HUES64 (cell line): ENCODE results near the gene GNAO1. TPM values are rescaled to one million over a fixed set of nuclear protein-coding genes. Genes with fewer than 3 reads are reported as not detected.

Source experiments
- H3K27ac ChIP-seq: 2 replicates; pipeline ENCODE4 v1.7.0; 2013; ENCODE audit warnings: low read depth, low read length, inconsistent platforms
- H3K27me3 ChIP-seq: 2 replicates; pipeline ENCODE4 v1.6.1; 2013; ENCODE audit warnings: mild to moderate bottlenecking, low read length; ENCODE audit not compliant: insufficient read depth
- H3K36me3 ChIP-seq: 2 replicates; pipeline ENCODE4 v1.6.1; 2013; ENCODE audit warnings: mild to moderate bottlenecking, low read length; ENCODE audit not compliant: insufficient read depth
- H3K4me1 ChIP-seq: 2 replicates; pipeline ENCODE4 v1.6.1; 2013; ENCODE audit warnings: mild to moderate bottlenecking, low read length, moderate library complexity; ENCODE audit not compliant: insufficient read depth
- H3K4me3 ChIP-seq: 2 replicates; pipeline ENCODE4 v1.5.1; 2013; ENCODE audit warnings: mild to moderate bottlenecking, low read length, moderate library complexity
- H3K9ac ChIP-seq: 2 replicates; pipeline ENCODE4 v1.6.1; 2013; ENCODE audit warnings: mild to moderate bottlenecking, low read depth, low read length
- H3K9me3 ChIP-seq: 2 replicates; pipeline ENCODE4 v1.6.1; 2013; ENCODE audit warnings: low read depth, low read length; ENCODE audit not compliant: insufficient read depth
- WGBS: fragments of 150-250, 120-280 bp; methylation state at CpG from one replicate; pipeline ENCODE4 v1.1.7; 2013; ENCODE audit warnings: missing lambda C conversion rate; 5-methylcytosine and 5-hydroxymethylcytosine counted together
- polyA plus RNA-seq, 2 experiments: library from polyadenylated mRNA; stranded (reverse); fragments of 50-300 nt; gene quantifications; one replicate each; pipeline ENCODE4 v1.2.3, GENCODE V29; 2013

Gene GNAO1
- polyA plus RNA-seq (2013, experiment 1 of 2) = 9.3 TPM
- 8.9 TPM for polyA plus RNA-seq (2013, experiment 2 of 2)

DNA sequence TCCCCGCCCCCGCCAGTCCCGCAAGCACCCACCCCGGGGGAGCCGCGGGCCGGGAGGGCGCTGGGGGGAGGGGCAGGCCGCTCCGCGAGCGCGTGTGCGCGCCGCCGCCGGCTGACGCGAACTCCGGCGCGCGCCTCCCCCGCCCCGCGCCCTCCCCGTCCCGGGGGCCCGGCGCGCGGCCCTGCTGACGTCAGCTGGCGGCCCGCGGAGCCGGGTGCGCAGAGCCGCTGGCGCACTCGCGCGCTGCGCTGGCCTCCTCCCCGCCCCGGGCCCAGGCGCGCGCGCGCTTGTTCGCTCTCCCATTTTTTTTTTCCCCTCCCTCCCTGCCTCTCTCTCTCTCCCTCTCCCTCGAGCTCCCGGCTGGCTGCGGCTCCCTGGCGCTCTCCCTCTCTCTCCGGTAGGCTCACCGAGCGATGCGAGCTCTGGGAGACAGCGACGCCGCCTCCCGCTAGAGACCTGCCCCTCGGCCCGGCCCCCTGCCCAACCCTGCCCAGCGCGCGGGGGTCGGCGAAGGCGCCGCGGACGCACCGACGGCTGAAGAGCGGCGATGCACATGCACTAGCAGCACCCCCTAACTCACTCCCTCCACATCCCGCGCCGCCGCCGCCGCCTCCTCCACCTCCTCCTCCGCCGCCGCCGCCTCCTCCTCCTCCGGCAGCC is at the start of gene GNAO1:
TSS of gene GNAO1 (plus strand) at position 334 of the 660 bp plus-strand sequence. CDS start 747 bp downstream, outside the sequence.
- peak within 1 kb of the TSS; percentile 71; the same call in 1 of the 2 replicates for H3K27ac ChIP-seq
- H3K27me3 ChIP-seq = peaks cover 62% of the 10 kb centered on the region
- peaks cover 29% of the 10 kb centered on the region for H3K4me1 ChIP-seq
- under 1% methylated on average over 91 of the region's 91 CpGs for WGBS
- H3K4me3 ChIP-seq = peak within 1 kb of the TSS; percentile 59
- no peaks in the 10 kb centered on the region for H3K9me3 ChIP-seq
- H3K9ac ChIP-seq = peak within 1 kb of the TSS; percentile 66
- no peaks in the 10 kb centered on the region for H3K36me3 ChIP-seq

DNA sequence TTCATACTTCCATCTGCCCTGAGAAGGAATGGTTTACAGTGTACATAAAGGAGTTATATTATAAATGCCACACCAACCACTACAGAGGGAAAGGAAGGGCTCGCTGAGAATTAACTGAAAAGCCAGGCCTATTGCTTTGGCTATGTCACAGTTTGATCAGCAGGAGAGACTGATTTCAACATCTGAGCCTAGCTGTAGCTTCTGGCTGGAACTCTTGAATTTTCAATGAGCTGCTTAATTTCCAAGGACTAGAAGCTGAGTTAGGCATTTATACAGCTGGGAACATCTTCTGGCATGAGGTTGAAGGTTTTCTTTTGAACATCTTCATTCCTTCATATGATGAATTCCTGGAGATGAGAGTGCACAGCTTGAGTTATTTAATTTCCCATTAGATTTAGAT is 47.6 kb upstream of the GNAO1 start:
- Histone ChIP-seq H3K36me3 (no peaks in the 10 kb centered on the region), H3K4me1 (peaks cover 10% of the 10 kb centered on the region), H3K27ac (no peak overlapping the region), H3K4me3 (no peak overlapping the region), H3K27me3 (no peaks in the 10 kb centered on the region), H3K9ac (no peak overlapping the region), H3K9me3 (no peaks in the 10 kb centered on the region)
- 43% methylated on average over 1 of the region's 1 CpG for WGBS

DNA sequence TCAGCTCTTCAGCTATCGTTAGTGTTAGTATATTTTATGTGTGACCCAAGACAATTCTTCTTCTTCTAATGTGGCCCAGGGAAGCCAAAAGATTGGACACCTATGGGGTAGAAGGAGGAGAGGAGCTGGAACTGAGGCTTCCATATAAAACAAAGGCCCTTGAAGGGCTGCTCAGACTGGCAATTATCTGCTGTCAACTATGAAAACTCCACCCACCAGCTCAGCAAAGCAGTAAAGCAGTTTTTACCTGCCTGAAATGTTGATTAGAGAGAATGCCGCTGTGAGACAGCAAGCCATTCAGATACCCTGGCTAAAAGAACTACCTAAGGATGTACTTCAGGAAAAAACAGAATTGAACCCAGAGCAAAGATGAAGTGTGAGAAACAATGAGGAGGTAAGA is 45.9 kb upstream of the GNAO1 start:
- Histone ChIP-seq H3K27ac (no peak overlapping the region), H3K36me3 (no peaks in the 10 kb centered on the region), H3K27me3 (no peaks in the 10 kb centered on the region), H3K4me1 (peaks cover 10% of the 10 kb centered on the region), H3K9me3 (no peaks in the 10 kb centered on the region), H3K4me3 (no peak overlapping the region), H3K9ac (no peak overlapping the region)
- WGBS = 92% methylated on average over 2 of the region's 2 CpGs

DNA sequence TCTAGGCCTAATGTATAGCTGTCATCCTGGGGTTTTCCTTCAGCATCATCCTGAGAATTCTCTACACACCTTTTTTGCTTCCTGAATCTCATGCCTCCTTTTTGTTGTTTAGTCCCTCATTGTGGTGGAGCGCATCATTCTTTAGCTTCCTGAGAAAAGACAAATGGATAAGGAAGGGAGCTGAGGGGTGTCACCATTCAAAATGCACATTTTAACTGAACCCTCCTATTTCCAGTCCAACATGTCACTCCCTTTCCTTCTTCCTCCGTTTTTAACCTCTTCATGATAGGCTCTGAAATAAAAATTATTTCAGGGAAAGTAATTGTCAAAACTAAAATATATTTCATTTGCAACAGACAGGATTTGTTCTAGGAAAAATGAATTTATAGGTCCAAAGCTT is 39.7 kb upstream of the GNAO1 start:
- Histone ChIP-seq H3K9ac (no peak overlapping the region), H3K4me1 (no peaks in the 10 kb centered on the region), H3K4me3 (no peak overlapping the region), H3K9me3 (peaks cover 7% of the 10 kb centered on the region), H3K27ac (no peak overlapping the region), H3K27me3 (no peaks in the 10 kb centered on the region), H3K36me3 (no peaks in the 10 kb centered on the region)
- WGBS = 100% methylated on average over 1 of the region's 2 CpGs

DNA sequence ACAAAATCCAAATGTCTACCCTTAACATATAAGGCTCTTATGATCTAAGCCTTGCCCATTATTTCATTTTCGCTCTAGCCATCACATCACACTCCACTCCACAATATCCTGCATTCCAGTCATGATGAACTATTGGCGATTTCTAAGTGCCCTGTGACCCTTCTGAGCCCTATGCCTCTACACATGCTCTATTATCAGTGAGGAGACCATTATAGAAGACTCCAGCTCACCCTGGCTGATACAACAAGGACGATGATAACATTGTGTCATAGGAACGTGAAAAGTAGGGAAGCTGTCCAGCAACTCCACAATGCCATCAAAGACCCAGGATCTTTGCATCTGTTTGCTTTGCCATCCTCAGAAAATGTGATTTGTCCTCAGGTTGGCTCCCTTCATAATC is 29.6 kb upstream of the GNAO1 start:
- WGBS = 92% methylated on average over 4 of the region's 4 CpGs

DNA sequence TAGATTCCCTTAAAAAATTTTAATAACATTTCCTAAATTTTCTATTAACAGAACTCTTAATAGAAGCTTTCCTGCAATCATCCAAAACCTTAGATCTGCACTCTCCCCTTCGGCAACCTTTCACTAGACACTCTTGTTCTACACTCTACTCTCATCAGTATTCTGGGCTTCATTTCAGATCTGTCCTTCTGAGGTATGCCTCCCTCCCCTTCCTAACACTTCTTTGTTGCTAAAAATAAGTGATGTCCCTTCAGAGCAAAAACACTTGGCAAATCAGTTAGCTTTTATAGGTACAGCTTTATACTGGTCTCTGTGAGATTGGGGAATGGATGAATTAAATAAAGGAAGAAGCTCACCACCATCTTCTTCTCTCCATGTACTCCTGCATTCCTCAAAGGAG is 28.2 kb upstream of the GNAO1 start:
- no peak overlapping the region for H3K4me3 ChIP-seq
- H3K9ac ChIP-seq = no peak overlapping the region
- no peaks in the 10 kb centered on the region for H3K4me1 ChIP-seq
- H3K36me3 ChIP-seq = no peaks in the 10 kb centered on the region
- no peaks in the 10 kb centered on the region for H3K9me3 ChIP-seq
- no peak overlapping the region for H3K27ac ChIP-seq
- WGBS = 90% methylated on average over 1 of the region's 1 CpG
- H3K27me3 ChIP-seq = no peaks in the 10 kb centered on the region

More for the DNA sequence above, 29.6 kb upstream of the GNAO1 start:
- Histone ChIP-seq H3K27ac (no peak overlapping the region), H3K9ac (no peak overlapping the region), H3K36me3 (no peaks in the 10 kb centered on the region), H3K4me1 (no peaks in the 10 kb centered on the region), H3K4me3 (no peak overlapping the region), H3K9me3 (no peaks in the 10 kb centered on the region), H3K27me3 (no peaks in the 10 kb centered on the region)

DNA sequence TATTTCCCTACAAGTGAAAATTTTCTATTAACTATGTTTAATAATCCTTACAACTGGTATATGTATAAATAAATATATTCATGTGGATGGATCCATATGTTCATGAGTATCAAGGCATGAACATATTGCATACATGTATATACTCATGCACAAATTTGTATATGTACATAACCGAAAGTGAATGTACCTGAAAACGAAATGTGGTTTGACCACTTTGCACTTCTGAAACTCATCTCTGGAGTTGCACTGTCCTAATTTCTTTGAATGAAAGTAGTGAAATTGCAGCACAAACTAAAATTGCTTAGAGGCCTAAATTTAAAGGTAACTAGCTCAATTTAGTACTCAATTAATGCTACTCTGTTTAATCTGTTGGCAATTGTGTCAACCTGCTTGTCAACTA is 27.4 kb upstream of the GNAO1 start:
- no peaks in the 10 kb centered on the region for H3K4me1 ChIP-seq
- H3K36me3 ChIP-seq = no peaks in the 10 kb centered on the region
- H3K9ac ChIP-seq = no peak overlapping the region
- 100% methylated on average over 2 of the region's 2 CpGs for WGBS
- no peak overlapping the region for H3K27ac ChIP-seq
- H3K9me3 ChIP-seq = no peaks in the 10 kb centered on the region
- H3K27me3 ChIP-seq = no peaks in the 10 kb centered on the region
- no peak overlapping the region for H3K4me3 ChIP-seq

DNA sequence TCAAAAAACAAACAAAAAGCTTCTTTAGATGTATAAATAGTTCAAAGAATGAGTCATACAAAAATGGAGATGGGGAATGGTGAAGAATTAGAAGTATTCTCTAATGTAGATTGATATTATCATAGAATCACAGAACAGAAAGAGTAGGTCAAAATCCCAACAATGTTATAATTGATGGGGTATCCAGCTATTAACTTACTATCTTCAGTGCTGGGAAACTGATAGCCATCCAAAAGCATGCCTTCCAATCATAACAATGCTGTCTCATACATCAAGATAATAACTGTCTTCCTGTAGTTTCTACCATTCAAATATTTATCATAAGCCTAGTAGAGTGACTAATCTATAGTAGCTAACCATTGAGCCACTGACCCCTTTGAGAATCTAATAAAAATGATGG is 26.7 kb upstream of the GNAO1 start:
- Histone ChIP-seq H3K36me3 (no peaks in the 10 kb centered on the region), H3K9ac (no peak overlapping the region), H3K4me1 (no peaks in the 10 kb centered on the region), H3K4me3 (no peak overlapping the region), H3K27me3 (no peaks in the 10 kb centered on the region), H3K9me3 (no peaks in the 10 kb centered on the region), H3K27ac (no peak overlapping the region)

DNA sequence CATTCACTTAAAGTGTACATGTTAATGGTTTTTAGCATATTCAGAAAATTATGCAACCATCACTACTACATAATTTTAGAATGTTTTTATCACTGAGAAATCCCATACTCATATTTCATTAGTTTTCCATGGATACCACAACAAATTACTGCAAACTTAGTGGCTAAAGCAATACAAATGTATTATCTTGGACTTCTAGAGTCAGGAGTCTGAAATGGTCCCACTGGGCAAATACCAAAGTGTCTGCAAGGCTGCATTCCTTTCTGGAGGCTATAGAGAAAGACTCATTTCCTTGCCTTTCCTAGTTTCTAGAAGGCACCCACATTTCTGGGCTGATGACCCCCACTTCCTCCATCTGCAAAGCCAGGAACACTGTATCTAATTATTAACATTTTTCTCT is 16.9 kb upstream of the GNAO1 start:
- H3K9ac ChIP-seq = no peak overlapping the region
- no peak overlapping the region for H3K27ac ChIP-seq
- no peaks in the 10 kb centered on the region for H3K27me3 ChIP-seq
- no peaks in the 10 kb centered on the region for H3K4me1 ChIP-seq
- H3K9me3 ChIP-seq = peaks cover 4% of the 10 kb centered on the region
- no peaks in the 10 kb centered on the region for H3K36me3 ChIP-seq
- H3K4me3 ChIP-seq = no peak overlapping the region

DNA sequence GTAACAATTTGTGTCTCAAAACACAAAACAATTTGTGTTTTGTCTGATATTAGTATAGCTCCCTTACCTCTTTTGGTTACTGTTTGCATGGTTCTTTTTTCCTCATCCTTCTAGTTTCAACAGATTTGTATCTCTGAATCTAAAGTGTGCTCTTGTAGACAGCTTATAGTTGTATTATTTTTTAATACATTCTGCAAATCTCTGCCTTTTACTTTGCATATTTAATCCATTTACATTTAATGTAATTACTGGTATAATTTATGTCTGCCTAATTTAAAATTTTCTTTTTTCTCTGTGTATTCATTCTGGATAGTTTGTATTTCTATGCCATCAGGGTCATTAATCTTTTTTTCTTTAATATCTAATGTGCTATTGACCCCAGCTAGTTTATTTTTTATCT is 9.9 kb upstream of the GNAO1 start:
- Histone ChIP-seq H3K9me3 (peaks cover 19% of the 10 kb centered on the region), H3K4me3 (no peak overlapping the region), H3K36me3 (no peaks in the 10 kb centered on the region), H3K4me1 (no peaks in the 10 kb centered on the region), H3K27ac (no peak overlapping the region), H3K9ac (no peak overlapping the region), H3K27me3 (no peaks in the 10 kb centered on the region)

DNA sequence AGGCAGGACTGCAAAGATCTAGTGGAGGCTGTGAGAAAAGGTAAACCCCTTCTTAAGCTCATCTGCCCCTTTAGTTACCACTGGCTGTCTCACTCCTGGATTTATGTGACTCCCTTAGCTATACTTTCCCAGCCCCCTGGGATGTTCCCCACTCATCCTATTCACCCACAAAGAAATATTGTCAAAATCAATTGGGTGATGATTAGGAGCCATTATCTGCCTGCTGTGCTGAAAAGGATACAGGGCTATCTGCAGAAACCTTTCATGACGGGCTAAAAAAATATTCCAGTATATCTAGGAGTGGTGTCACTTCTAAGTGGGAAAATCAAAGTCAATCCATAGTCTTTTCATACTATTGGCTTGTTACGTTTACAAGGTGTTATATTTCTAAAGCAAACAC is 8.0 kb upstream of the GNAO1 start:
- H3K4me1 ChIP-seq = no peaks in the 10 kb centered on the region
- no peak overlapping the region for H3K9ac ChIP-seq
- WGBS = 93% methylated on average over 1 of the region's 2 CpGs
- no peak overlapping the region for H3K27ac ChIP-seq
- H3K9me3 ChIP-seq = peaks cover 19% of the 10 kb centered on the region
- peaks cover 6% of the 10 kb centered on the region for H3K27me3 ChIP-seq
- no peaks in the 10 kb centered on the region for H3K36me3 ChIP-seq
- no peak overlapping the region for H3K4me3 ChIP-seq
